ENCODE measurements around the gene GRN. TPM values are rescaled to one million over a fixed set of nuclear protein-coding genes. Genes with fewer than 3 reads are reported as not detected.

The GRN gene
- total and polyA plus RNA-seq, 7 donors, result 30.8 to 61.0 (median 44.4) TPM

GRCh38 chr17:44318077-44318892 is 26.8 kb upstream of the GRN start:
- no peak overlapping the region for H3K27ac ChIP-seq
- 54 to 65% (median 55%) methylated on average over 15 of the region's 15 CpGs for WGBS, 3 donors
- peaks cover 3% of the 10 kb centered on the region for H3K4me1 ChIP-seq
- peaks cover 3 to 37% of the 10 kb centered on the region in 2 donors for H3K36me3 ChIP-seq (ENCODE audit: insufficient read depth in 1 of 2, low read depth in 1 of 2)
- H3K27me3 ChIP-seq (ENCODE audit: insufficient read depth in 3 of 3, low read length in 2 of 3), result peaks cover 0 to 45% (median 24%) of the 10 kb centered on the region in 3 donors
- H3K9me3 ChIP-seq, result no peaks in the 10 kb centered on the region
- no peak overlapping the region for H3K4me3 ChIP-seq
- no peak for TF ChIP-seq CTCF (IDR thresholded peaks at IDR 0.05)
- intact Hi-C loops (cut with DNase I), result no loop called here
- no peak for DNase-seq
- ATAC-seq, result peak in 2 of 4 donors; percentile 16 to 26

GRCh38 chr17:44320066-44320465 is 25.0 kb upstream of the GRN start:
- Histone ChIP-seq H3K27ac (no peak overlapping the region), H3K9me3 (no peaks in the 10 kb centered on the region), H3K4me1 (peaks cover 9% of the 10 kb centered on the region), H3K27me3 (ENCODE audit: insufficient read depth in 3 of 3, low read length in 2 of 3) (peaks cover 0 to 29% (median 11%) of the 10 kb centered on the region in 3 donors), H3K4me3 (no peak overlapping the region), H3K36me3 (ENCODE audit: insufficient read depth in 1 of 2, low read depth in 1 of 2) (peaks cover 3 to 37% of the 10 kb centered on the region in 2 donors)
- TF ChIP-seq CTCF (IDR thresholded peaks at IDR 0.05), result no peak
- DNase-seq (no peak), ATAC-seq (no peak)
- intact Hi-C loops (cut with DNase I), result no loop called here
- 82 to 85% (median 84%) methylated on average over 17 to 18 of the region's 18 CpGs for WGBS, 3 donors

- H3K27me3 ChIP-seq (ENCODE audit: insufficient read depth in 3 of 3, low read length in 2 of 3), result peaks cover 0 to 16% (median 6%) of the 10 kb centered on the region in 3 donors
- H3K9me3 ChIP-seq, result no peaks in the 10 kb centered on the region
- 85 to 90% (median 88%) methylated on average over 15 to 21 of the region's 21 CpGs for WGBS, 3 donors
- no peak overlapping the region for H3K27ac ChIP-seq
- intact Hi-C loops (cut with DNase I), result no loop called here
- no peak for TF ChIP-seq CTCF (IDR thresholded peaks at IDR 0.05)
- no peak overlapping the region for H3K4me3 ChIP-seq
- peaks cover 3 to 37% of the 10 kb centered on the region in 2 donors for H3K36me3 ChIP-seq (ENCODE audit: insufficient read depth in 1 of 2, low read depth in 1 of 2)
- H3K4me1 ChIP-seq, result peaks cover 9% of the 10 kb centered on the region
- DNase-seq (no peak), ATAC-seq (no peak)
Observed at GRCh38 chr17:44321246-44322120, 23.6 kb upstream of the GRN start.

GRCh38 chr17:44322236-44322895 is 22.7 kb upstream of the GRN start:
- 88 to 94% (median 90%) methylated on average over 11 of the region's 11 CpGs for WGBS, 3 donors
- no peak for TF ChIP-seq CTCF (IDR thresholded peaks at IDR 0.05)
- intact Hi-C loops (cut with DNase I), result no loop called here

More at GRCh38 chr17:44322236-44322895, 22.7 kb upstream of the GRN start:
- Histone ChIP-seq H3K27me3 (ENCODE audit: insufficient read depth in 3 of 3, low read length in 2 of 3) (peaks cover 0 to 8% (median 3%) of the 10 kb centered on the region in 3 donors), H3K4me1 (peaks cover 9% of the 10 kb centered on the region), H3K4me3 (no peak overlapping the region), H3K9me3 (no peaks in the 10 kb centered on the region), H3K27ac (no peak overlapping the region), H3K36me3 (ENCODE audit: insufficient read depth in 1 of 2, low read depth in 1 of 2) (peaks cover 3 to 37% of the 10 kb centered on the region in 2 donors)
- DNase-seq (peak in 1 of 2 donors; percentile 42), ATAC-seq (no peak)

All from psoas muscle (tissue), 8 donors.